ENCODE results near the gene HERPUD1.
"Not testable (repeated sequence)": the region's sequence is repeated elsewhere in the genome, so short reads cannot be mapped to it uniquely, and the experiment has no call there.

HERPUD1 gene

GRCh38 chr16:56931892-56932720 is at the start of gene HERPUD1:
Gene HERPUD1 (plus strand): TSS chr16:56932142. CDS start chr16:56932245, 103 bp downstream.
- DNase-seq, result peak; percentile 99

- DNase-seq, result no peak
Measured at GRCh38 chr16:56883586-56883985, 48.4 kb upstream of the HERPUD1 start.

- no peak for DNase-seq
Measured at GRCh38 chr16:56884026-56884582, 47.8 kb upstream of the HERPUD1 start.

- DNase-seq, result not testable (repeated sequence)
Measured at GRCh38 chr16:56884929-56885328, 47.0 kb upstream of the HERPUD1 start.

- DNase-seq, result no peak
Measured at GRCh38 chr16:56885446-56886162, 46.3 kb upstream of the HERPUD1 start.

GRCh38 chr16:56886296-56886695 is 45.6 kb upstream of the HERPUD1 start:
- DNase-seq, result no peak

GRCh38 chr16:56886826-56887225 is 45.1 kb upstream of the HERPUD1 start:
- no peak for DNase-seq

GRCh38 chr16:56888806-56889205 is 43.1 kb upstream of the HERPUD1 start:
- no peak for DNase-seq

- no peak for DNase-seq
Measured at GRCh38 chr16:56889206-56889605, 42.7 kb upstream of the HERPUD1 start.

- no peak for DNase-seq
Measured at GRCh38 chr16:56891685-56892084, 40.3 kb upstream of the HERPUD1 start.

- no peak for DNase-seq
Measured at GRCh38 chr16:56892705-56893104, 39.2 kb upstream of the HERPUD1 start.

- DNase-seq, result no peak
Measured at GRCh38 chr16:56894331-56894917, 37.5 kb upstream of the HERPUD1 start.

- DNase-seq, result no peak
Measured at GRCh38 chr16:56895813-56896212, 36.1 kb upstream of the HERPUD1 start.

- no peak for DNase-seq
Measured at GRCh38 chr16:56896244-56896643, 35.7 kb upstream of the HERPUD1 start.

GRCh38 chr16:56897026-56897799 is 34.7 kb upstream of the HERPUD1 start:
- no peak for DNase-seq

- no peak for DNase-seq
Measured at GRCh38 chr16:56898847-56899246, 33.1 kb upstream of the HERPUD1 start.

GRCh38 chr16:56903866-56904265 is 28.1 kb upstream of the HERPUD1 start:
- no peak for DNase-seq

- no peak for DNase-seq
Measured at GRCh38 chr16:56907401-56907800, 24.5 kb upstream of the HERPUD1 start.

- DNase-seq, result peak; percentile 52
Measured at GRCh38 chr16:56909527-56909979, 22.4 kb upstream of the HERPUD1 start.

GRCh38 chr16:56910112-56910511 is 21.8 kb upstream of the HERPUD1 start:
- DNase-seq, result no peak

- no peak for DNase-seq
Measured at GRCh38 chr16:56910654-56911539, 21.0 kb upstream of the HERPUD1 start.
